LNCaP clone FGC (cell line): ENCODE results near the gene NCR3LG1.

Experiments
- DNase-seq: peaks from one replicate; pipeline ENCODE4 v3.0.0-alpha.2; 2011; ENCODE audit warnings: low read depth
- H3K4me3 ChIP-seq: 2 replicates; pipeline ENCODE4 v1.5.1; 2011; ENCODE audit warnings: mild to moderate bottlenecking, low read depth, low read length, control low read depth
- CTCF ChIP-seq: IDR thresholded peaks from 2 replicates; pipeline ENCODE4 v1.5.1; 2012; ENCODE audit warnings: mild to moderate bottlenecking; ENCODE audit not compliant: control insufficient read depth, insufficient read depth; ENCODE audit errors: extremely low read depth

The NCR3LG1 gene

GRCh38 chr11:17414317-17414737, 62.7 kb downstream of the NCR3LG1 start:
- DNase-seq: no peak
- H3K4me3 ChIP-seq: no peak overlapping the region
- TF ChIP-seq CTCF: no peak

GRCh38 chr11:17414992-17415391, 63.4 kb downstream of the NCR3LG1 start:
- no peak for TF ChIP-seq CTCF
- no peak for DNase-seq
- H3K4me3 ChIP-seq: no peak overlapping the region

GRCh38 chr11:17415523-17416104, 64.0 kb downstream of the NCR3LG1 start:
- TF ChIP-seq CTCF: no peak
- H3K4me3 ChIP-seq: no peak overlapping the region
- DNase-seq: no peak

- no peak for TF ChIP-seq CTCF
- no peak overlapping the region for H3K4me3 ChIP-seq
- DNase-seq: no peak
Measured at GRCh38 chr11:17416492-17416891, 64.9 kb downstream of the NCR3LG1 start.

GRCh38 chr11:17418444-17419081, 67.0 kb downstream of the NCR3LG1 start:
- no peak for DNase-seq
- H3K4me3 ChIP-seq: no peak overlapping the region
- no peak for TF ChIP-seq CTCF

GRCh38 chr11:17421781-17422180, 70.2 kb downstream of the NCR3LG1 start:
- no peak for TF ChIP-seq CTCF
- H3K4me3 ChIP-seq: no peak overlapping the region
- DNase-seq: no peak
